ENCODE measurements around the gene DLGAP5. TPM values are rescaled to one million over a fixed set of nuclear protein-coding genes. Genes with fewer than 3 reads are reported as not detected.

Gene DLGAP5
- total and polyA plus RNA-seq, 2 donors = 3.0 to 67.6 TPM

DNA sequence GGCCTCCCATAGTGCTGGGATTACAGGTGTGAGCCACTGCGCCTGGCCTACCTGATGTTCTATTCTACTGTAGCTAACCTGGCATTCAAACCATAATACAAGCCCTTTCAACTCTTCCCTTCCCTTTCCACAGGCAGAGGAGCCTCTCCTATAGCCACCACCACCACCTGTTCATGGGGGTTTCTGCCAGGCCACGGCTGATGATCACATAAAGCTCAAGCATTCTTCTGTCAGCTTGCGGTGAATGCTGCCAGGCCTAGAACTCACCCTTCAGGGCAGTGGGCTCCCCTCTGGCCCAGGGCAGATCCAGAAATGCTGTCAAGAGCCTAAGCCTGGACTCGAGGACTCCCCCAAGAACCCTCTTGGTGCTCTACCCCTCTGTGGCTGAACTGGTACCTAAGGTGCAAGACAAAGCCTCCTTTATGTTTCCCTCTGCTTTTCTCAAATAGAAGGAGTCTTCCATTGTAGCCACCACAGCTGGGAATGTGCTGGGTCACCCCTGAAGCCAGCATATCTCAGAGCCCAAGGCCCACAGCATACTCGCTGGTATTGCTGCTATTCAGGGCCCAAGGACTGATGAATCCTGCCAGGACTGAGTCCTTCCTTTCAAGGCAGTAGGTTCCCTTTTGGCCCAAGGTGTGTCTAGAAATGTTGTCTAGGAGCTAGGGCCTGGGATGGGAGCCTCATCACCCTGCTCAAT, 3.4 kb upstream of the DLGAP5 start:
- Histone ChIP-seq H3K36me3 (ENCODE audit: control insufficient read depth in 2 of 2, insufficient read depth in 2 of 2, low read length in 1 of 2) (no peaks in the 10 kb centered on the region), H3K9me3 (ENCODE audit: control insufficient read depth in 2 of 2, insufficient read depth in 1 of 2, low read length in 1 of 2) (peaks cover 0 to 3% of the 10 kb centered on the region in 2 donors), H3K4me3 (ENCODE audit: low read length in 2 of 2) (no peak overlapping the region), H3K27me3 (ENCODE audit: control insufficient read depth in 2 of 2, insufficient read depth in 1 of 2, low read length in 1 of 2) (no peaks in the 10 kb centered on the region), H3K27ac (ENCODE audit: low read depth in 1 of 2, low read length in 1 of 2) (no peak overlapping the region), H3K4me1 (ENCODE audit: control insufficient read depth in 2 of 2, insufficient read depth in 2 of 2, low read length in 2 of 2) (peaks cover 3 to 8% of the 10 kb centered on the region in 2 donors)
- 99% methylated on average over 5 of the region's 5 CpGs for WGBS
- no peak for DNase-seq (ENCODE audit: low read depth in 6 of 9, low spot score in 9 of 9)

DNA sequence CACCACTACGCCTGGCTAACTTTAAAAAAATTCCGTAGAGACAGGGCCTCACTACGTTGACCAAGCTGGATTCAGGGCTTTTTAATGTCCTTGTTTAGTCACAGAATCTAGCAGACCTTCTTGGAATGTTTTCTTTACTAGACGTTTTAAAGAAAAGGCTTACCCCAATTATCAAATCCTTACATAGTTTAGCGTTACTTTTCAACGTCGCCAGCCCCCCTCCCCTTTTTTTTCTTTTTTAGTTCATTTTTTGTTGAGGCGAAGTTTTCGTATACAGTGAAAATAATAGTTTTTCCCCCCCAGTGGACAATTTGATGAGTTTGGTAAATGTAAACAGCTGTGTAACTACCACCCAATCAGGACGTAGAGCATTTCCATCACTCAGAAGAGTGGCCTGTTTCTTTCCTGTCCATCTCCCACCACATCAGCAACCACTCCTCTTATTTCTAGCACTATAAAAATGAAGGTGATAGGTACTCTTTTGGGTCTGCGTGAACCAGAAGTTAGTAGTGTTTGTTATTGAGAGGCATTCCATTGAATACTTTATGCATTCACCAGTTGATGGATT, 753 bp upstream of the DLGAP5 start:
- Histone ChIP-seq H3K4me1 (ENCODE audit: control insufficient read depth in 2 of 2, insufficient read depth in 2 of 2, low read length in 2 of 2) (peaks cover 6 to 11% of the 10 kb centered on the region in 2 donors), H3K27me3 (ENCODE audit: control insufficient read depth in 2 of 2, insufficient read depth in 1 of 2, low read length in 1 of 2) (no peaks in the 10 kb centered on the region), H3K4me3 (ENCODE audit: low read length in 2 of 2) (peak overlapping the region; percentile 60 to 85), H3K9me3 (ENCODE audit: control insufficient read depth in 2 of 2, insufficient read depth in 1 of 2, low read length in 1 of 2) (peaks cover 0 to 3% of the 10 kb centered on the region in 2 donors), H3K36me3 (ENCODE audit: control insufficient read depth in 2 of 2, insufficient read depth in 2 of 2, low read length in 1 of 2) (peaks cover 0 to 7% of the 10 kb centered on the region in 2 donors), H3K27ac (ENCODE audit: low read depth in 1 of 2, low read length in 1 of 2) (no peak overlapping the region)
- no peak for DNase-seq (ENCODE audit: low read depth in 6 of 9, low spot score in 9 of 9)
- 77% methylated on average over 11 of the region's 11 CpGs for WGBS

DNA sequence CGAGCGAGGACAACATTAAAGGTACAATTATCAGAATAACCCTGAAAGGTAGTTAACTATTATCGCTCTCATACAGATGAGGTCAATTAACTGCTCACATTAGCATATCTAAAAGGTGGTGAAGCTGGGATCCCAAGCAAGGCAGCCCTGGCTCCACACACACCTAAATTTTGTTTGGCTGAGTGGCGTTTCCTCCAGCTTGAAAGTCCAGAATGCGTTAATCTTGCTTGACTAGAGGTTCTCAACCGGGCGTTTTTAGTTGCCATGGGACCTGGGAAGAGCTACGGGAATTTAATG, 531 bp downstream of the DLGAP5 start:
- no peaks in the 10 kb centered on the region for H3K27me3 ChIP-seq (ENCODE audit: control insufficient read depth in 2 of 2, insufficient read depth in 1 of 2, low read length in 1 of 2)
- H3K9me3 ChIP-seq (ENCODE audit: control insufficient read depth in 2 of 2, insufficient read depth in 1 of 2, low read length in 1 of 2) = peaks cover 0 to 3% of the 10 kb centered on the region in 2 donors
- H3K36me3 ChIP-seq (ENCODE audit: control insufficient read depth in 2 of 2, insufficient read depth in 2 of 2, low read length in 1 of 2) = peaks cover 4 to 15% of the 10 kb centered on the region in 2 donors
- H3K4me1 ChIP-seq (ENCODE audit: control insufficient read depth in 2 of 2, insufficient read depth in 2 of 2, low read length in 2 of 2) = peaks cover 6 to 11% of the 10 kb centered on the region in 2 donors
- WGBS = 18% methylated on average over 8 of the region's 8 CpGs
- DNase-seq (ENCODE audit: low read depth in 6 of 9, low spot score in 9 of 9) = peak in 1 of 9 donors; percentile 18
- peak overlapping the region in 1 of 2 donors; percentile 79 for H3K27ac ChIP-seq (ENCODE audit: low read depth in 1 of 2, low read length in 1 of 2)
- H3K4me3 ChIP-seq (ENCODE audit: low read length in 2 of 2) = peak overlapping the region; percentile 60 to 85

DNA sequence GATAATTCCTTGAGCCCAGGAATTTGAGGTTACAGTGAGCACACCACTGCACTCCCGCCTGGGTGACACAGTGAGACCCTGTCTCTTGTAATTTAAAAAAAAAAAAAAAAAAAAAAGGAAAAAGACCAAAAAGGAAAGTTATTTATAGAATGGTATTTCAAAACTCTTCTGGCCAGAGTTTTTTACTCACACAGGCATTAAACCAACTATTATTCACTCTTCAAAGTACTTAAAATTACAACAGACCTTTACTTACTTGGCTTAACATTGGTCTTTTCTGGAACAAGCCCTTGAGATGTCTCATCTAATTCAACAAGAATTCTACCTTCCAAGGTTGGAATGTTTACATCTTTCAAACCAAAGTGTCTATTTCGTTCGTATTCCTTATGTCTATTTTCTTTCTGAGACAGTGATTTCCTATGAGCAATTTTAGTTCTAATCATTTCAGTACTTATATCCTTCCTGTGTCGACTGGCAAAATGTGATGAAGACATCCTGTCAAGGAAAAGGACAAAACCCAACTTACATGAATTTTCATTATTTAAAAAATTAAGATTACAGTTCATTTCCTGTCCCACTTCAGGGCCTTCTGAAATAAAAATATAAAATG, 2.6 kb downstream of the DLGAP5 start:
- no peak overlapping the region for H3K4me3 ChIP-seq (ENCODE audit: low read length in 2 of 2)
- peaks cover 6 to 11% of the 10 kb centered on the region in 2 donors for H3K4me1 ChIP-seq (ENCODE audit: control insufficient read depth in 2 of 2, insufficient read depth in 2 of 2, low read length in 2 of 2)
- H3K27me3 ChIP-seq (ENCODE audit: control insufficient read depth in 2 of 2, insufficient read depth in 1 of 2, low read length in 1 of 2) = no peaks in the 10 kb centered on the region
- WGBS = 91% methylated on average over 4 of the region's 4 CpGs
- no peak for DNase-seq (ENCODE audit: low read depth in 6 of 9, low spot score in 9 of 9)
- H3K36me3 ChIP-seq (ENCODE audit: control insufficient read depth in 2 of 2, insufficient read depth in 2 of 2, low read length in 1 of 2) = peaks cover 9 to 28% of the 10 kb centered on the region in 2 donors
- no peak overlapping the region for H3K27ac ChIP-seq (ENCODE audit: low read depth in 1 of 2, low read length in 1 of 2)
- peaks cover 0 to 3% of the 10 kb centered on the region in 2 donors for H3K9me3 ChIP-seq (ENCODE audit: control insufficient read depth in 2 of 2, insufficient read depth in 1 of 2, low read length in 1 of 2)

DNA sequence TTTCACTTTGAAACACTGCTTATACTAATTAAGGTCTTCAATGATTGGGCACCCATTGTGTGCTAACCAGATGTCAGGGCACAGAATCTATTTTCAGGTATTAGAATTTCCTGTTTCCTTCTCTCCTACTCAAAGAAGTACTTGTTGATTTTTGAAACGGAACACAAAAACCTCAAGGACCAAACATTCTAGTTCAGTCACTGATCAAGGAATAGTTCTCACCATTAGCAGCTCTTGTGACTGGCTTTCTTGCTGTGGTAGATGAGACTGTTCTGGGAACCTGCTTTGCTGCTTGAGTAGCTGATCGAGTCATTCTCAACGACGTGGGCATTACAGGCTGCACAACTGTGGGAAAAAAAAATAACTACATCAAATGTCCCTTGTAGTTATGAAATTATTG, 11.0 kb downstream of the DLGAP5 start:
- H3K36me3 ChIP-seq (ENCODE audit: control insufficient read depth in 2 of 2, insufficient read depth in 2 of 2, low read length in 1 of 2) = peaks cover 15 to 66% of the 10 kb centered on the region in 2 donors
- no peaks in the 10 kb centered on the region for H3K4me1 ChIP-seq (ENCODE audit: control insufficient read depth in 2 of 2, insufficient read depth in 2 of 2, low read length in 2 of 2)
- no peak overlapping the region for H3K4me3 ChIP-seq (ENCODE audit: low read length in 2 of 2)
- no peak overlapping the region for H3K27ac ChIP-seq (ENCODE audit: low read depth in 1 of 2, low read length in 1 of 2)
- H3K27me3 ChIP-seq (ENCODE audit: control insufficient read depth in 2 of 2, insufficient read depth in 1 of 2, low read length in 1 of 2) = no peaks in the 10 kb centered on the region
- WGBS = 72% methylated on average over 4 of the region's 4 CpGs
- DNase-seq (ENCODE audit: low read depth in 6 of 9, low spot score in 9 of 9) = no peak
- no peaks in the 10 kb centered on the region for H3K9me3 ChIP-seq (ENCODE audit: control insufficient read depth in 2 of 2, insufficient read depth in 1 of 2, low read length in 1 of 2)

DNA sequence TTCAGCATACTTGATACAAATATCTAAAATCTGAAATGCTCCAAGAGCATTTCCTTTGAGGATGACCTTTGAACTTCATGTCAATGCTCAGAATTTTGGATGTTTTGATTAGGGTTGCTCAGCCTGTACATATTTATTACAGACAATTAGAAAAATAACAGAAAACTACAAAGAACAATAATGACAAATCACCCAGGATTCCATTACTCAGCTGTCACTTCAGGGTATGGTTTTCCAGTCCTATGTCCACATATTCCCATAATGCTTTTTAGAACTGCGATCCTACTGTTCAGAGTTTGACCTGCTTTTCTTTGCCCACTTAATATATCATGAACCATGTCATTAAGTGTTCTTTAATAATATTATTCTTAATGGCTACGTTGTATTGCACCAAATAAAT, 11.4 kb downstream of the DLGAP5 start:
- Histone ChIP-seq H3K9me3 (ENCODE audit: control insufficient read depth in 2 of 2, insufficient read depth in 1 of 2, low read length in 1 of 2) (no peaks in the 10 kb centered on the region), H3K27me3 (ENCODE audit: control insufficient read depth in 2 of 2, insufficient read depth in 1 of 2, low read length in 1 of 2) (no peaks in the 10 kb centered on the region), H3K4me1 (ENCODE audit: control insufficient read depth in 2 of 2, insufficient read depth in 2 of 2, low read length in 2 of 2) (no peaks in the 10 kb centered on the region), H3K4me3 (ENCODE audit: low read length in 2 of 2) (no peak overlapping the region), H3K36me3 (ENCODE audit: control insufficient read depth in 2 of 2, insufficient read depth in 2 of 2, low read length in 1 of 2) (peaks cover 15 to 68% of the 10 kb centered on the region in 2 donors), H3K27ac (ENCODE audit: low read depth in 1 of 2, low read length in 1 of 2) (no peak overlapping the region)
- WGBS = 94% methylated on average over 2 of the region's 2 CpGs
- no peak for DNase-seq (ENCODE audit: low read depth in 6 of 9, low spot score in 9 of 9)

DNA sequence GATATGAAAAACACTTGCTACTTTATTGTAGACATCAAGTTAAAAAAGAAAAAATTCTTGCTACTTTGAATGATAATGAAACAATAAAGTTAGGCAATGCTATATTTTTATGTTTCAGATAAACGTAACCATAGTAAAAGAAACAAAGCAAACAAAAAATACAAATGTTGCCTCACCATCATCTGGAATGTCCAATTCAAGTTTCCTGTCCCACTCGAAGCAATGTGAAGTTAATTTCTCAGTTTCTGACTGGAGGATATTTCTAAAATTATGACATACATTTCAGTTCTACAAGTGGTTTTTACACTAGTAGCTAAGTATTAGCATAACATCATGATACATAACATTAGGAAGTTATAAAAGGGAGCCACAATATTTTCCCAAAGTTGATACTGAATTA, 20.9 kb downstream of the DLGAP5 start:
- Histone ChIP-seq H3K4me3 (ENCODE audit: low read length in 2 of 2) (no peak overlapping the region), H3K36me3 (ENCODE audit: control insufficient read depth in 2 of 2, insufficient read depth in 2 of 2, low read length in 1 of 2) (peaks cover 10 to 55% of the 10 kb centered on the region in 2 donors), H3K9me3 (ENCODE audit: control insufficient read depth in 2 of 2, insufficient read depth in 1 of 2, low read length in 1 of 2) (no peaks in the 10 kb centered on the region), H3K27me3 (ENCODE audit: control insufficient read depth in 2 of 2, insufficient read depth in 1 of 2, low read length in 1 of 2) (no peaks in the 10 kb centered on the region), H3K4me1 (ENCODE audit: control insufficient read depth in 2 of 2, insufficient read depth in 2 of 2, low read length in 2 of 2) (no peaks in the 10 kb centered on the region), H3K27ac (ENCODE audit: low read depth in 1 of 2, low read length in 1 of 2) (no peak overlapping the region)
- no peak for DNase-seq (ENCODE audit: low read depth in 6 of 9, low spot score in 9 of 9)
- 96% methylated on average over 2 of the region's 2 CpGs for WGBS

DNA sequence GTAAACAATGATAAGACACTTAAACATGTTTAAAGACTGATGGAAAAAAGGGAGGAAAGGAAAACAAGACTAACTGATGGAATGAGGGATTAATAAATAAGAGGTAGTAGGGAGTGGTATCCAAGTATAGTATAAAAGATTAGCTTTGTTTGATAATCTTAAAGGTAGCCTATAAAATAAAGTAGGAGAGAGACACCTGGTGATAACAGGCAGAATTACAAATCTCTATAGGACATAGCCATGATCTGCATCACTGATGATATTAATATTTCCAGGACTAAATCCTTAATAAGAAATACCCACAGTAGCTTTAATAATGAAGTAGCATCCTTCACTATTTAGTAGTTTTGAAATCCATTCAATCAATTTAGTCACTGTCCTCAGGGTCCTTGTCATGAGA, 30.4 kb downstream of the DLGAP5 start:
- Histone ChIP-seq H3K4me3 (ENCODE audit: low read length in 2 of 2) (no peak overlapping the region), H3K27me3 (ENCODE audit: control insufficient read depth in 2 of 2, insufficient read depth in 1 of 2, low read length in 1 of 2) (no peaks in the 10 kb centered on the region), H3K4me1 (ENCODE audit: control insufficient read depth in 2 of 2, insufficient read depth in 2 of 2, low read length in 2 of 2) (no peaks in the 10 kb centered on the region), H3K36me3 (ENCODE audit: control insufficient read depth in 2 of 2, insufficient read depth in 2 of 2, low read length in 1 of 2) (peaks cover 16 to 55% of the 10 kb centered on the region in 2 donors), H3K27ac (ENCODE audit: low read depth in 1 of 2, low read length in 1 of 2) (no peak overlapping the region), H3K9me3 (ENCODE audit: control insufficient read depth in 2 of 2, insufficient read depth in 1 of 2, low read length in 1 of 2) (no peaks in the 10 kb centered on the region)
- peak in 4 of 9 donors; percentile 4 to 39 (median 8) for DNase-seq (ENCODE audit: low read depth in 6 of 9, low spot score in 9 of 9)

DNA sequence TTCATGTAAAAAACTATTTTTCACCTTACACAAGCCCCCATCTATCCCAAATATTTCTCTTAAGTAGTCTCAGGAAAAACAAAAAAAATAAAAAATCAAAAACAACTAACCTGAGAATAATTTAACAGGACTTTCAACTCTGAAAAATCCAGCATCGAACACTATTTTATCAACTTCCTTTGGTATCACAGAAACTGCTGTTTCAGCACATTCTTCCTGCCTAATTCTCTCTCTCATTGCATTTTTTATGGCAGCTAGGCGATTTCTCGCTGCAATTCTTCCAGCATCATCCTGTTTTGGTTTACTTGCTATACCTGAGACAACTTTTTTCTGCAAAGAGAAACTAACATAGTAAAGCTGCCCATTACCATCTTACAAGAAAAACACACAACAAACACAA, 33.0 kb downstream of the DLGAP5 start:
- H3K27ac ChIP-seq (ENCODE audit: low read depth in 1 of 2, low read length in 1 of 2) = no peak overlapping the region
- no peaks in the 10 kb centered on the region for H3K4me1 ChIP-seq (ENCODE audit: control insufficient read depth in 2 of 2, insufficient read depth in 2 of 2, low read length in 2 of 2)
- no peak for DNase-seq (ENCODE audit: low read depth in 6 of 9, low spot score in 9 of 9)
- H3K9me3 ChIP-seq (ENCODE audit: control insufficient read depth in 2 of 2, insufficient read depth in 1 of 2, low read length in 1 of 2) = no peaks in the 10 kb centered on the region
- H3K4me3 ChIP-seq (ENCODE audit: low read length in 2 of 2) = no peak overlapping the region
- H3K36me3 ChIP-seq (ENCODE audit: control insufficient read depth in 2 of 2, insufficient read depth in 2 of 2, low read length in 1 of 2) = peaks cover 20 to 57% of the 10 kb centered on the region in 2 donors
- no peaks in the 10 kb centered on the region for H3K27me3 ChIP-seq (ENCODE audit: control insufficient read depth in 2 of 2, insufficient read depth in 1 of 2, low read length in 1 of 2)
- 95% methylated on average over 3 of the region's 3 CpGs for WGBS
